Suprapubic skin (tissue), 4 donors: ENCODE measurements around the gene NRBF2.

Source experiments
- POLR2A ChIP-seq, 2 donors: fragments of 450-650 bp; IDR thresholded peaks; one replicate each; pipeline ENCODE4 v1.6.1; 2017; ENCODE audit warnings: antibody characterized with exemption in 2 of 2, mild to moderate bottlenecking in 2 of 2, moderate library complexity in 2 of 2
- POLR2AphosphoS5 ChIP-seq, 3 donors: sonication (generic); formaldehyde crosslinking; IDR thresholded peaks; one replicate each; pipeline ENCODE4 v1.6.1; 2017; ENCODE audit warnings: antibody characterized with exemption in 3 of 3
- TF ChIP-seq, protein P1 (sequence below), 2 donors: fragments of 200-600 bp in 1 of 2; fragments of 450-650 bp in 1 of 2; sonication (generic) in 1 of 2; IDR thresholded peaks; one replicate each; pipeline ENCODE4 v1.5.1; 2016 to 2019; ENCODE audit warnings: antibody characterized with exemption in 2 of 2, mild to moderate bottlenecking in 1 of 2, moderate library complexity in 1 of 2

DNA sequence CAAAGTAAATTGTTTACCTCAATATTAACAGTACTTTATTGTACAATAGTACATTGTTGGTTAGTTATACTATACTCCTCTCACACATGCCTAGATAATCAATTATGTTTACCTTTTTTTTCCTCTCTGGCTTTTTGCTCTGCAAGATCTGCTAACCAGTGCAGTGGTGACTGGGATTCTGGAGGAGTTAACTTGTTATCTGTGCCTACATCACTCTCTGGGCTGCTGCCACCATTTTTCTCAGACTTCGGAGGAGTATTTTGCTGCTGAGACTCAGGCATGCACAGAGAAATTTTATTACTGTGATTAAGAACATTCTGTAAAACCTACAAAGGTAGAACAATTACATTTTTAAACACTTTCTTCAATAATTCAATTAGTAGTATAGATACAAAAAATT lies 59.7 kb downstream of the NRBF2 start:
- TF ChIP-seq, protein P1, sequence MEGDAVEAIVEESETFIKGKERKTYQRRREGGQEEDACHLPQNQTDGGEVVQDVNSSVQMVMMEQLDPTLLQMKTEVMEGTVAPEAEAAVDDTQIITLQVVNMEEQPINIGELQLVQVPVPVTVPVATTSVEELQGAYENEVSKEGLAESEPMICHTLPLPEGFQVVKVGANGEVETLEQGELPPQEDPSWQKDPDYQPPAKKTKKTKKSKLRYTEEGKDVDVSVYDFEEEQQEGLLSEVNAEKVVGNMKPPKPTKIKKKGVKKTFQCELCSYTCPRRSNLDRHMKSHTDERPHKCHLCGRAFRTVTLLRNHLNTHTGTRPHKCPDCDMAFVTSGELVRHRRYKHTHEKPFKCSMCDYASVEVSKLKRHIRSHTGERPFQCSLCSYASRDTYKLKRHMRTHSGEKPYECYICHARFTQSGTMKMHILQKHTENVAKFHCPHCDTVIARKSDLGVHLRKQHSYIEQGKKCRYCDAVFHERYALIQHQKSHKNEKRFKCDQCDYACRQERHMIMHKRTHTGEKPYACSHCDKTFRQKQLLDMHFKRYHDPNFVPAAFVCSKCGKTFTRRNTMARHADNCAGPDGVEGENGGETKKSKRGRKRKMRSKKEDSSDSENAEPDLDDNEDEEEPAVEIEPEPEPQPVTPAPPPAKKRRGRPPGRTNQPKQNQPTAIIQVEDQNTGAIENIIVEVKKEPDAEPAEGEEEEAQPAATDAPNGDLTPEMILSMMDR (IDR thresholded peaks at IDR 0.05): no peak
- TF ChIP-seq POLR2AphosphoS5 (IDR thresholded peaks at IDR 0.05): no peak
- no peak for TF ChIP-seq POLR2A (IDR thresholded peaks at IDR 0.05)
